ENCODE measurements around the gene NRBP1.
"Not testable (repeated sequence)": the region's sequence is repeated elsewhere in the genome, so short reads cannot be mapped to it uniquely, and the experiment has no call there.

Gene NRBP1

GRCh38 chr2:27421660-27422250 lies 6.7 kb upstream of the NRBP1 start:
- no peak for DNase-seq (ENCODE audit: low read depth in 2 of 2)

GRCh38 chr2:27422958-27423357 lies 5.5 kb upstream of the NRBP1 start:
- no peak for DNase-seq (ENCODE audit: low read depth in 2 of 2)

- DNase-seq (ENCODE audit: low read depth in 2 of 2), result not testable (repeated sequence)
Measured at GRCh38 chr2:27425039-27425438, 3.4 kb upstream of the NRBP1 start.

- DNase-seq (ENCODE audit: low read depth in 2 of 2), result no peak
Measured at GRCh38 chr2:27427863-27428212, 593 bp upstream of the NRBP1 start.

GRCh38 chr2:27428978-27429541 lies 629 bp downstream of the NRBP1 start:
- DNase-seq (ENCODE audit: low read depth in 2 of 2), result peak; percentile 50 to 63

GRCh38 chr2:27431395-27431794 lies 3.0 kb downstream of the NRBP1 start:
- DNase-seq (ENCODE audit: low read depth in 2 of 2), result no peak

- DNase-seq (ENCODE audit: low read depth in 2 of 2), result no peak
Measured at GRCh38 chr2:27435628-27436027, 7.2 kb downstream of the NRBP1 start.

GRCh38 chr2:27441226-27441926 lies 12.9 kb downstream of the NRBP1 start:
- DNase-seq (ENCODE audit: low read depth in 2 of 2), result no peak

GRCh38 chr2:27441958-27442919 lies 13.8 kb downstream of the NRBP1 start, which contains the start of gene KRTCAP3:
Gene KRTCAP3, plus strand, starts transcription at chr2:27442381. Its CDS starts 32 bp downstream, at chr2:27442413.
- no peak for DNase-seq (ENCODE audit: low read depth in 2 of 2)

- DNase-seq (ENCODE audit: low read depth in 2 of 2), result no peak
Measured at GRCh38 chr2:27442920-27443282, 14.5 kb downstream of the NRBP1 start.

- DNase-seq (ENCODE audit: low read depth in 2 of 2), result no peak
Measured at GRCh38 chr2:27445155-27445554, 16.7 kb downstream of the NRBP1 start.

GRCh38 chr2:27445615-27446014 lies 17.2 kb downstream of the NRBP1 start:
- no peak for DNase-seq (ENCODE audit: low read depth in 2 of 2)

GRCh38 chr2:27446057-27446456 lies 17.6 kb downstream of the NRBP1 start:
- DNase-seq (ENCODE audit: low read depth in 2 of 2), result no peak

- DNase-seq (ENCODE audit: low read depth in 2 of 2), result no peak
Measured at GRCh38 chr2:27448381-27448780, 19.9 kb downstream of the NRBP1 start.

- DNase-seq (ENCODE audit: low read depth in 2 of 2), result no peak
Measured at GRCh38 chr2:27451095-27451494, 22.7 kb downstream of the NRBP1 start.

GRCh38 chr2:27453968-27454367 lies 25.5 kb downstream of the NRBP1 start:
- no peak for DNase-seq (ENCODE audit: low read depth in 2 of 2)

- no peak for DNase-seq (ENCODE audit: low read depth in 2 of 2)
Measured at GRCh38 chr2:27461118-27461517, 32.7 kb downstream of the NRBP1 start.

- no peak for DNase-seq (ENCODE audit: low read depth in 2 of 2)
Measured at GRCh38 chr2:27464443-27464842, 36.0 kb downstream of the NRBP1 start.

- DNase-seq (ENCODE audit: low read depth in 2 of 2), result no peak
Measured at GRCh38 chr2:27471961-27472360, 43.5 kb downstream of the NRBP1 start.

GRCh38 chr2:27485496-27485895 lies 57.1 kb downstream of the NRBP1 start:
- no peak for DNase-seq (ENCODE audit: low read depth in 2 of 2)

- no peak for DNase-seq (ENCODE audit: low read depth in 2 of 2)
Measured at GRCh38 chr2:27489118-27489497, 60.7 kb downstream of the NRBP1 start.
